SK-N-SH treated with all-trans-retinoic acid at 6 μM for 48 hours (cell line): Measurements from ENCODE around the gene RCOR2.

ENCODE experiments used
- ATAC-seq: fragments of 200-7000 bp; cut with Tn5 transposase; 3 replicates; pipeline ENCODE4 v1.9.1; 2020; ENCODE audit warnings: mild to moderate bottlenecking, moderate library complexity
- BACH2 ChIP-seq: fragments of 250-450 bp; sonication (Bioruptor Pico); IDR thresholded peaks from 2 replicates; pipeline ENCODE4 v1.9.0; 2021; ENCODE audit warnings: mild to moderate bottlenecking, borderline replicate concordance
- CREB5 ChIP-seq: fragments of 250-450 bp; sonication (Bioruptor Pico); IDR thresholded peaks from 2 replicates; pipeline ENCODE4 v1.5.1; 2020; ENCODE audit warnings: low read depth, mild to moderate bottlenecking, moderate library complexity
- CSDC2 ChIP-seq: fragments of 250-450 bp; sonication (Bioruptor Pico); IDR thresholded peaks from 2 replicates; pipeline ENCODE4 v1.5.0; 2020; ENCODE audit warnings: mild to moderate bottlenecking, moderate library complexity
- CSRNP3 ChIP-seq: fragments of 250-450 bp; sonication (Bioruptor Pico); IDR thresholded peaks from 2 replicates; pipeline ENCODE4 v1.5.1; 2021; ENCODE audit warnings: mild to moderate bottlenecking, moderate library complexity
- ESRRG ChIP-seq: fragments of 250-450 bp; sonication (Bioruptor Pico); IDR thresholded peaks from 2 replicates; pipeline ENCODE4 v1.6.1; 2021; ENCODE audit warnings: mild to moderate bottlenecking
- GLIS3 ChIP-seq: fragments of 250-450 bp; sonication (Bioruptor Pico); IDR thresholded peaks from 2 replicates; pipeline ENCODE4 v1.5.0; 2020; ENCODE audit warnings: mild to moderate bottlenecking, moderate library complexity
- ISL1 ChIP-seq: fragments of 250-450 bp; sonication (Bioruptor Pico); IDR thresholded peaks from 2 replicates; pipeline ENCODE4 v2.1.2; 2022; ENCODE audit warnings: mild to moderate bottlenecking, moderate library complexity
- OSR1 ChIP-seq: fragments of 250-450 bp; sonication (Bioruptor Pico); IDR thresholded peaks from 2 replicates; pipeline ENCODE4 v1.8.0; 2022; ENCODE audit warnings: moderate library complexity, mild to moderate bottlenecking, inconsistent platforms
- POU6F1 ChIP-seq: fragments of 250-450 bp; sonication (Bioruptor Pico); IDR thresholded peaks from 2 replicates; pipeline ENCODE4 v1.8.0; 2021; ENCODE audit warnings: low read depth, mild to moderate bottlenecking, moderate library complexity, borderline replicate concordance
- PPARA ChIP-seq: fragments of 250-450 bp; sonication (Bioruptor Pico); IDR thresholded peaks from 2 replicates; pipeline ENCODE4 v1.5.0; 2020; ENCODE audit warnings: mild to moderate bottlenecking, borderline replicate concordance
- RARB ChIP-seq: fragments of 250-450 bp; sonication (Bioruptor Pico); IDR thresholded peaks from 2 replicates; pipeline ENCODE4 v1.8.0; 2021; ENCODE audit warnings: mild to moderate bottlenecking, moderate library complexity
- TCF4 ChIP-seq: fragments of 250-450 bp; sonication (Bioruptor Pico); IDR thresholded peaks from 2 replicates; pipeline ENCODE4 v1.8.0; 2021; ENCODE audit warnings: mild to moderate bottlenecking, moderate library complexity, borderline replicate concordance
- TOX ChIP-seq: fragments of 250-450 bp; sonication (Bioruptor Pico); IDR thresholded peaks from 2 replicates; pipeline ENCODE4 v1.8.0; 2021; ENCODE audit warnings: mild to moderate bottlenecking, moderate library complexity, borderline replicate concordance
- ZC3H10 ChIP-seq: fragments of 250-450 bp; sonication (Bioruptor Pico); IDR thresholded peaks from 2 replicates; pipeline ENCODE4 v1.5.1; 2021; ENCODE audit warnings: mild to moderate bottlenecking, moderate library complexity
- ZFP3 ChIP-seq: fragments of 250-450 bp; sonication (Bioruptor Pico); IDR thresholded peaks from 2 replicates; pipeline ENCODE4 v1.5.0; 2020; ENCODE audit warnings: mild to moderate bottlenecking, moderate library complexity
- ZNF565 ChIP-seq: fragments of 450-650 bp; formaldehyde crosslinking; conservative IDR thresholded peaks from 2 replicates; pipeline ENCODE4 v1.5.0; 2020; ENCODE audit warnings: low read depth, mild to moderate bottlenecking, moderate library complexity
- ZNF70 ChIP-seq: fragments of 450-650 bp; formaldehyde crosslinking; IDR thresholded peaks from 2 replicates; pipeline ENCODE4 v1.5.0; 2020; ENCODE audit warnings: mild to moderate bottlenecking, moderate library complexity
- ZNF8 ChIP-seq: fragments of 450-650 bp; formaldehyde crosslinking; IDR thresholded peaks from 2 replicates; pipeline ENCODE4 v1.5.0; 2020; ENCODE audit warnings: mild to moderate bottlenecking, moderate library complexity

The RCOR2 gene

GRCh38 chr11:63872800-63873197, 44.2 kb downstream of the RCOR2 start (continued):
- TF ChIP-seq POU6F1 = no peak
- no peak for TF ChIP-seq ZNF8 (CRISPR knock-in tag)
- TF ChIP-seq ZC3H10 = no peak
- TF ChIP-seq ISL1 (CRISPR knock-in tag) = no peak
- TF ChIP-seq ZNF565 (CRISPR knock-in tag) = no peak
- no peak for TF ChIP-seq ZFP3 (CRISPR knock-in tag)

GRCh38 chr11:63871962-63872799, 44.8 kb downstream of the RCOR2 start:
- peak; percentile 99 for ATAC-seq
- TF ChIP-seq CREB5 (CRISPR knock-in tag) (no peak), ESRRG (CRISPR knock-in tag) (no peak), ISL1 (CRISPR knock-in tag) (no peak), CSDC2 (CRISPR knock-in tag) (no peak), BACH2 (CRISPR knock-in tag) (no peak), GLIS3 (CRISPR knock-in tag) (no peak), POU6F1 (no peak), PPARA (no peak), CSRNP3 (CRISPR knock-in tag) (no peak), TOX (CRISPR knock-in tag) (no peak), ZC3H10 (no peak)

GRCh38 chr11:63870351-63871140, 46.4 kb downstream of the RCOR2 start:
- TF ChIP-seq CSRNP3 (CRISPR knock-in tag) (no peak), OSR1 (CRISPR knock-in tag) (no peak), CREB5 (CRISPR knock-in tag) (no peak), ISL1 (CRISPR knock-in tag) (no peak), CSDC2 (CRISPR knock-in tag) (no peak)
- no peak for ATAC-seq

- TF ChIP-seq CSDC2 (CRISPR knock-in tag) = no peak
- no peak for TF ChIP-seq TCF4 (CRISPR knock-in tag)
- TF ChIP-seq ZNF70 (CRISPR knock-in tag) = no peak
- no peak for TF ChIP-seq RARB
- no peak for TF ChIP-seq POU6F1
- no peak for TF ChIP-seq CREB5 (CRISPR knock-in tag)
- no peak for ATAC-seq
These were observed 47.3 kb downstream of the RCOR2 start for GRCh38 chr11:63869683-63870082.
